GM12801 (cell line): ENCODE results near the gene GPX4.

Source experiments
- TF ChIP-seq, protein P1 (sequence below): IDR thresholded peaks from one replicate; pipeline ENCODE4 v1.5.1; 2011; ENCODE audit warnings: control low read depth; ENCODE audit not compliant: insufficient read length; ENCODE audit errors: extremely low read depth

Gene GPX4

DNA sequence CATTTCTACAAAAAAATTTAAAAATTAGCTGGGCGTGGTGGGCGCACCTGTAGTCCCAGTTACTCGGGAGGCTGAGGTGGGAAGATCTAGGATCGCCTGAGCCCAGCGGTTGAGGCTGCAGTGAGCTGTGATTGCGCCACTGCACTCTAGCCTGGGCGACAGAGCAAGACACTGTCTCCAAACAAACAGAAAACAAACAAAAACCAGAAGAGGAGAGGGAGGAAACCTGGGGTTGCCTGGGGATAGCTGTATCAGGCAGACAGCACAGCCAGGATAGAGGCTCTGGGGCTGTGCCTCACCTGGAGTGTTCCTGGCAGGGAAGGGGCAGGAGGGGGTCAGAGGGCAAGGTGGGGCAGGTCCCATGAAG lies 6.0 kb upstream of the GPX4 start:
- TF ChIP-seq, protein P1, sequence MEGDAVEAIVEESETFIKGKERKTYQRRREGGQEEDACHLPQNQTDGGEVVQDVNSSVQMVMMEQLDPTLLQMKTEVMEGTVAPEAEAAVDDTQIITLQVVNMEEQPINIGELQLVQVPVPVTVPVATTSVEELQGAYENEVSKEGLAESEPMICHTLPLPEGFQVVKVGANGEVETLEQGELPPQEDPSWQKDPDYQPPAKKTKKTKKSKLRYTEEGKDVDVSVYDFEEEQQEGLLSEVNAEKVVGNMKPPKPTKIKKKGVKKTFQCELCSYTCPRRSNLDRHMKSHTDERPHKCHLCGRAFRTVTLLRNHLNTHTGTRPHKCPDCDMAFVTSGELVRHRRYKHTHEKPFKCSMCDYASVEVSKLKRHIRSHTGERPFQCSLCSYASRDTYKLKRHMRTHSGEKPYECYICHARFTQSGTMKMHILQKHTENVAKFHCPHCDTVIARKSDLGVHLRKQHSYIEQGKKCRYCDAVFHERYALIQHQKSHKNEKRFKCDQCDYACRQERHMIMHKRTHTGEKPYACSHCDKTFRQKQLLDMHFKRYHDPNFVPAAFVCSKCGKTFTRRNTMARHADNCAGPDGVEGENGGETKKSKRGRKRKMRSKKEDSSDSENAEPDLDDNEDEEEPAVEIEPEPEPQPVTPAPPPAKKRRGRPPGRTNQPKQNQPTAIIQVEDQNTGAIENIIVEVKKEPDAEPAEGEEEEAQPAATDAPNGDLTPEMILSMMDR, result no peak

- TF ChIP-seq, protein P1, result no peak
Measured at GRCh38 chr19:1098177-1099051, 5.4 kb upstream of the GPX4 start.

DNA sequence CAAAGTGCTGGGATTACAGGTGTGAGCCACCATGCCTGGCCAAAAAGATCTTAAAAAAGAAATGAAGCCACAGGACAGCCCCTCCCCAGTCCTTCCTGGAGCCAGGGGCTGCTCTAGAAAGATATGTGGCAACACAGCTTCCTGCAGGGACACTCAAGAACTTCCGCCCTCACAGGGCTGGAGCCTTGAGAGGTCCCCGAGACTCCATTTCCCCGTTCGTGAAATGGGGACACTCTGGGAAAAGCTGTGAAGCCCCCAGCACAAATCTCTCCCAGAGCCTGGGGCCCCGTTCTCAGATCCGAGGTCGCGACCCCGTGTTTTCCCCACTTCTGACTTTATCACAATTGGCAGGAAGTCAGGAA lies 2.5 kb upstream of the GPX4 start:
- TF ChIP-seq, protein P1, result no peak

- TF ChIP-seq, protein P1, result no peak
Measured at GRCh38 chr19:1102407-1103131, 1.2 kb upstream of the GPX4 start.

DNA sequence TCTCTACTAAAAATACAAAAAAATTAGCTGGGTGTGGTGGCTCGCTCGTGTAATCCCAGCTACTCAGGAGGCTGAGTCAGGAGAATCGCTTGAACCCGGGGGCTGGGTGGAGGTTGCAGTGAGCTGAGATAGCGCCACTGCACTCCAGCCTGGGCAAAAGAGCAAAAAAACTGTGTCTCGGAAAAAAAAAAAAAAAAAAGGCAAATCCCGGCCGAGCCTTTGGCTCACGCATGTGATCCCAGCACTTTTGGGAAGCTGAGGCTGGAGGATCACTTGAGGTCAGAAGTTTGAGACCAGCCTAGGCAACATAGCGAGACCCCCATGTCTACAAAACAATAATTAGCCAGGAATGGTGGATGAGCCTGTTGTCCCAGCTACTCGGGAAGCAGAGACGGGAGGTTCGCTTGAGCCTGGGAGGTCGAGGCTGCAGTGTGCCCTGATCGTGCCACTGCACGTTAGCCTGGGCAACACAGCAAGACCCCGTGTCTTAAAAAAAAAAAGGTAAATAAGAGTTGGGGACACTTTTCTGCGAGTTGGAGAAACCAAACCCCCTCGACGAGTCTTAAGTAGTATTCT lies 574 bp upstream of the GPX4 start:
- TF ChIP-seq, protein P1, result no peak

- TF ChIP-seq, protein P1, result no peak
Measured at GRCh38 chr19:1104311-1105007, 665 bp downstream of the GPX4 start.
